Measurements from ENCODE around the gene STK32C. TPM values are rescaled to one million over a fixed set of nuclear protein-coding genes. Genes with fewer than 3 reads are reported as not detected.
A peak's percentile ranks its signal among the peaks of the same experiment; 100 is the strongest.

Gene STK32C
- total RNA-seq, 1 experiment from 2014 or later, result 9.3 TPM

DNA sequence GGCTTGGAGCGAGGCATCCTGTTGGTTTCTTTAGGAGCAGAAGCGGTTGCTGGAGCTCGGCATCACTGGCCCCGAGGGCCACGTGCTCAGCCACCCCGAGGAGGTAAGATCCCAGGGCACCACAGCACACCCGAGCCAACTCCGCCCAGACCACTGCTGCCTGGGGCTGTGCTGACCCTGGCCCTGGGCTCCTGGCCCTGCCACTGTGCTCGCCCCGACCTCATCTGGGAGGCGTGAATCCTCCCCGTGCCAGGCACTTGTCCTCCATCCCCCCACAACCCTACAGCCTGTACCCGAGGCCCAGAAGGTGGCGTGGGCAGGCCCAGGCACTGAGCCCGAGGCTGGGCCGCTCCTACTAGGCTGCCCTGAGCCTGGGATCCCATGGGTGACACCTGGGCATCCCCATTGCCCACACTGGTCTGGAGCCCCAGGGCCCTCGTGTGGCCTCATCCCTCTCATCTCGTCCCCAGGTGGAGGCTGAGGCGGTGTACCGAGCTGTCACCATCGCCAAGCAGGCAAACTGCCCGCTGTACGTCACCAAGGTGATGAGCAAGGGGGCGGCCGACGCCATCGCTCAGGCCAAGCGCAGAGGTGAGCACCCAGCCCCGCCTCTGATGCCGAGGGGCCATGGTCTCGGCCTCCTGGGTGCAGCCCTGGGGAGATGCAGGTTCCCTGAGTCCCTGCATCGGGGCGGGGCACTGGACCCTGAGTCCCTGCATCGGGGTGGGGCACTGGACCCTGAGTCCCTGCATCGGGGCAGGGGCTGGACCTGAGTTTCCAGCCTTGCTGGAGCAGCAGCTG is 109.2 kb downstream of the STK32C start:
- no peak for DNase-seq (ENCODE audit: low read depth)

DNA sequence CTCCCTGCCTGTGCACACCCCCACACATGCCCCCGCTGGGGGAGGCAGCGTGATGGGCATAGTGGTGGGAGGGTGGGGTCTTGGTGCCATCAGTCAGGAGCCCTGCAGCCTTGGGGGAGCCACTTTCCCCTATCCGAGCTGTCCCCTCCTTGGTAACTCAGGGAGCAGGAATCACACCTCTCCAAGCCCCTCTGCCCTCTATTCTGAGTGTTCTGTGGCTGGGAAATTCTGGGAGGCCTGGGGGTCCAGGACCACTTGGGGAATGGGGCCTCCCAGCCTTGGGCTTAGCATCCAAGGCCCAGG is 109.7 kb downstream of the STK32C start:
- DNase-seq (ENCODE audit: low read depth), result no peak

DNA sequence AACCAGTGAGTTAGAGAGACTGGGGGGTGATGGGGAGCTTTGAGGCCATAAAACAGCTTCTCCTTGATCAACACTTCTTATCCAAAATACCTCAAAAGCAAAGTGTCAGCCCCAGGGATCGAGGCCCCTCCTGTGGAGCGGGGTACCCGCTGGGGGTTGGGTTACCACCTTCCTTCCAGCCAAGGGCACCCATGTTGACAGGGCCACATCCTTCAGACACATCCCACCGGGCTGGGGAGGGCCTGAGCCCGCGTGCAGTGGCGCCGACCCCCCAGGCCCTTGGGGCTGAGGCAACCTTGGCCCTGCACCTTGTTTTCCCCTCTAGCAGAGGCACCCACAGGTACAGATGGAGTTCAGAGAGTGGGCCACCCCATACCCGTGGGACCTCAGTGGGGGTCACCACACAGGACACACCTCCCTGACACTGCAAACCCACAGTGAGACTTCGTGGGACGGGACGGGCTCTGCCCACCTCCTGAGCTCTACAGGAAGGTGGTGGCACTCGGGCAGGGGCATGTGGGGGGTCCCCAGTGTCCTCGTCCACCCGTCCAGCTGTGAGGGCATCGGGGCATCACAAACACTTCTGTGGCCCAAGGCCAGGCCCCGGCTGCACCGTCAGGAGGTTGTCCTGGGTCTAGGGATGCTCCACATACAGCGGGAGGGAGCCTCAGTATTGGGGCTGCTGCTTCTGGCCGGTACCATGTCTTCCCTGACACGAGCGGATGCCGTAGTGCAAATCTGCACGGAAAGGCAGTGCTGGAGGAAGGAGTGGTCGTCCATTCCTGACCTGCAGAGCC is 110.3 kb downstream of the STK32C start:
- DNase-seq (ENCODE audit: low read depth), result no peak

DNA sequence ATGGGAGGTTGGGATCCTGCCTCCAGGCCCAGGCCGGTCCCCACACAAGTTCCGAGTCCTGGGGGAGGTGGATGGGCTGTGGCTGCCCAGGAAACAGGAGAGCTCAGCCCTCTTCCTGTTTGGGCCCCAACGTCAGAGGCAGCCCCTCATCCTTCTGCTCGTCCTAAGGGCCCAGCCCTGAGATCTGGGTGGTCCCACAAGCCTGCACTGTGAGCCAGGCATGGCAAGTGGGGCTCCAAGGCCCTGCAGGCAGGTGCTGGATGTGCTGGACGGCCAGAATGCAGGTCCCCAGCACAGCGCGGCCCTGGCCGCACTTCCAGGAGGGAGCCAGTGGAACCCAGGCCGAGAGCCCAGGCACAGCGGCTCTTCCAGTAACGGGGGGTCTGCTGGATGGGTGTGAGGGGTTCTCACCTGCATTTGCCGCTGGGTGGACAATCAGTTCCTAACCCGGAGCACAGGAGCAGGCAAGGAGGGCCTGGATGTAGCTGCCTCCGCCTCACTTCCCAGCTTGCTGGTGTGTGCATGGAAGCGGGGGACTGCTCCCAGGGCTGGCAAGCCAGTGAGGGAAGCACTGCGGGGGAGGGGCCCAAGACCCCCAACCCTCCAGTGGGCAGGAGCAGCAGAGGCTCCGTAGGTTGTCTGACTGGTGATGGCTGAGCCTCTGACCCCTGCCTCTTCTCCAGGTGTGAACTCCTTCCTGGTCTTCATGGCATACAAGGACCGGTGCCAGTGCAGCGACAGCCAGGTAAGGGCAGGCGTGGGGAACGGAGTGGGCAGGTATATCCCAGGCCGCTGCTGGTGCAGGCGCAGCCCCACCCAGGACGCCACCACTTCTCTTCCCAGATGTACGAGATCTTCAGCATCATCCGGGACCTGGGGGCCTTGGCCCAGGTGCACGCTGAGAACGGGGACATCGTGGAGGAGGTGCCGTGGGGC is 111.3 kb downstream of the STK32C start:
- no peak for DNase-seq (ENCODE audit: low read depth)

DNA sequence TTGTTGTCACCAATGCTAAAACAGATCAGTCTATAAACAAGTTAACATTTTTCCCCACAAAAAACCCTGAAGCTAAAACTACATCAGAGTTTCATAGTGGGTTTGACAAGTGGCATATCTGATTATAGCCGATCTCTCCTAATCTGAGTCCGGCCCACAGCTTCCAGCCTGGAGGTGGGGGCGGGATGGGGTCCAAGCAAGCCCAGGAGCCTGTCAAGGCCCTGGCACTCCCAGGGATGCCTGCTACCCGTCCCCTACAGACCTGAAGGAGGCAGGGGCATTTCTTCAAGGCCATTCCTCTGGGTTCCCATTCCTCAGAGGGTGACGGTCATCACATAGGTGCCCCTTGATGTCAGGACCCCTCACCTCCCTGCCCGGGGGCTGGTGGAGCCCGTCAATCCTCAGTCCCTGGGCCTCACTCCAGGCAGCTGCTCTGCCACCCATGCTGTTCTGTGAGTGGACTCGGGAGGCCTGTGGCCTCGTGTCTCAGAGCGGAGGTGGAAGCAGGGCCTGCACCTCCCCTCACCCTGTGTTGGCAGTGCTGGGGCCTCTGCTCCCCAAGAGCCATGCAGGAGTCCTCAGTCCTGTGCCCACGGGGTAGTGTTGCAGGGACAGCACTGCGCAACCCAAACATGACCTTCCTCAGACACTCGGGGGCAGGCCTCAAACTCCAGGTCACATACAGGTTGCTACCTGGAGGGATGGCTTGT is 112.2 kb downstream of the STK32C start:
- DNase-seq (ENCODE audit: low read depth), result no peak

DNA sequence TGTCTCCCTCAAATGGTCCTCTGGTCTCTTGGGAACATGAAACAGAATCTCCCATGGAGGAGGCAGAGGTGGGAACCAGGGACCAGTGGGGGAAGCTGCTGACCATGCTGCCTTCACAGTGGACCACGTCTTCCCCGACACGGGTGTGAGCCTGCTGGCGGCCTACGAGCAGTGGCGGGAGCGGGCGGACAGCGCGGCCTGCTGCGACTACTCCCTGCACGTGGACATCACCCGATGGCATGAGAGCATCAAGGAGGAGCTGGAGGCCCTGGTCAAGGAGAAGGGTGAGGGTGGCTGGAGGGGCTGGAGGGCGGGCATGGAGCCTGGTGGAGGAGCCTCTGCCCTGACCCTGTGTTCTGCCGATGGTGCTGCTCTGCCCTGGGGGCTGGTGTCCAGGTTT is 113.0 kb downstream of the STK32C start:
- DNase-seq (ENCODE audit: low read depth), result no peak

DNA sequence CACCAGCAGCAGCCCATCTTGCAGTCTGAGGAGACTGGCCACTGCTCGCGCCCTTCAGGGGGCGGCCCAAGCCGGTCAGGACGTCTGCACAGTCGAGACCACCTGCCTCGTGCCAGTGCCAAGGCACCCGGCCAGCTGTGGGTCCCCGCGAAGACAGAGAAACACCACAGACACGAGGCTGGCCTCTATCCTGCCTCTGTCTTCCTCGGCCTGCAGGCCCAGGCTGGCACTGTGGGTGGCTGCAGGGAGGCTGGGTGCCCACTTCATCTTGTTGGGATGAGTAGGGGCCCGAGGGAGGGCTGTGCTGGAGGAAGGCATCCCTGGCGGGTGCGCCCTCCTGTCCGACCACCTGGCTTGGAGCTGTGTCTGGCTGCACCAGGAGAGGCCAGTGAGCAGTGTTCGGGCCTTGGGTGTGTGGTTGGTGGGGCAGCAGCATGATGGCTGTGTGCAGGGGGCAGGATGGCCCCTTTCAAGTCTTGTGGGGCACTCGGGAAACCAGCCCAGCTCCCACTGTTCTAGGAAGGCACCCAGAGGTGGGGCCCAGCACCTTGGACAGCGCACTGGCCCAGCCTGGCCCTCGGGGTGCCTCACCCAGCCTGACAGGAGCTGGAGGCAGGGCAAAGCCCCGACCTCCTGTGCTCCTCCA is 113.7 kb downstream of the STK32C start:
- no peak for DNase-seq (ENCODE audit: low read depth)

DNA sequence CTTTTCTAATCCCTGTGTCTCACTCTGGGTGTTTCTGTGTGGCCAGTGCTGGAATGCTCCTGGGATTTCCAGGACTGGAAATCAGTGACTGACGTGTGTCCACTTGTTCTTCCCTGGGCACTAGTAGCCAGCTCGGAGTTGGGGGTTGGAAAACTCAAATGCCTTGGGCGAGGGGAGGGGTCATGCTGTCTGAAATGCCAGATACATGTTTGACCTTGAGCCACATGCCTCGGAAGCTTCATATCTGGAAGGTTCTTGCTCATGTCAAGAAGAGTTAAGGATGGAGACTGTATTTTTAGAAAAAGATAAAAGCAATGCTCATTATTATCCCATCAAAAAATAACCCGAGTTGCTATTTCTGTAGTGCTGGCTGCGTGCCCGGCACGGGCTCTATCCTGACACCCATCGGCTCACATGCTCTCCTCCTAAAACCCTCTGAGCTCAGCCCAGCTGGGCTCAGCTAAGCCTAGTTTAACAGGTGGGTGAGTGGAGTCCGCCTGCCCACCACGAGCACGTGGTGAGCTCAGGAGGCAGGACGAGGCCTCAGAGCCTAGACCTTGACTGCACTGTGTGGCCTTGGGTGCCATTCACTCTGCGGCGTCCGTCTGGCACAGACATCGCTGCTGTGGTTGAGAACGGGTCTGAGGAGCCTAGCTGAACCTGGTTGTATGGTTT is 114.6 kb downstream of the STK32C start:
- no peak for DNase-seq (ENCODE audit: low read depth)

DNA sequence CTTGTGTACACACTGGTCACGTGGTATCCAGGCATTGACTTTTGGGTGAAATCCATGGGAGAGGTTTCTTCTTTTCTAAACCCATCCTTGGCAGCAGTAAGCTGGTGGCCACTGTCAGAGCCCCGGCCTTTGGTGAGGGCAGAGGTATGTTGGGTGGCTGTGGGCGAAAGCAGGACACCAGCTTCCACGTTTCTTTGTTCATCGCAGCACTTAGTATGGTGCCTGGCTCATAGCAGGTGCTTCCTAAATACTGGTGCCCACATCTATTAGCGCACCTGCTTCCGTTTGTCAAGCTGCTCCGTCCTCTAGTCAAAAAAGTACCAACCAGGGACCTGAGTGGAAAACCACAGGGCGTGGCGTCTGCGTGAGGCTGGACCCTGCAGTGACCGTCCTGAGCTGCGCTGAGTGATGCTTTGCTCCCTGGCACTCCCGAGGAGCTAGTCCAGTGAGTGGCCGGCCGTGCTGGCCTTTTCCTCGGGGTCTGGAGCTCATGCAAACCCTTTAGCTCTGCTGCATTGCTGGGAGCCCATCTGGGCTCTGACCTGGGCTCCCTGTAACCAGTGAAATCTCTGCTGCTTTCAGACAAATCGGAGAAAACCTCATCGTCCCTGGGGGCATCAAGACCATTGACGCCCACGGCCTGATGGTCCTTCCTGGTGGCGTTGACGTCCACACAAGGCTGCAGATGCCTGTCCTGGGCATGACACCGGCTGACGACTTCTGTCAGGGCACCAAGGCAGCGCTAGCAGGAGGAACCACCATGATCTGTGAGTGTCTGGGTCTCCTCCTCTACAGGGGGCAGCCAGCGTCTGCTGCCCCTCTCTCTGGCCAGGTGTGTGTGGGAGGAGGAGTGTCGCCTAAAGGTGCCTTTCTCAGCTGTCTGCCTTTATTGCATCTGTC is 115.4 kb downstream of the STK32C start:
- no peak for DNase-seq (ENCODE audit: low read depth)

DNA sequence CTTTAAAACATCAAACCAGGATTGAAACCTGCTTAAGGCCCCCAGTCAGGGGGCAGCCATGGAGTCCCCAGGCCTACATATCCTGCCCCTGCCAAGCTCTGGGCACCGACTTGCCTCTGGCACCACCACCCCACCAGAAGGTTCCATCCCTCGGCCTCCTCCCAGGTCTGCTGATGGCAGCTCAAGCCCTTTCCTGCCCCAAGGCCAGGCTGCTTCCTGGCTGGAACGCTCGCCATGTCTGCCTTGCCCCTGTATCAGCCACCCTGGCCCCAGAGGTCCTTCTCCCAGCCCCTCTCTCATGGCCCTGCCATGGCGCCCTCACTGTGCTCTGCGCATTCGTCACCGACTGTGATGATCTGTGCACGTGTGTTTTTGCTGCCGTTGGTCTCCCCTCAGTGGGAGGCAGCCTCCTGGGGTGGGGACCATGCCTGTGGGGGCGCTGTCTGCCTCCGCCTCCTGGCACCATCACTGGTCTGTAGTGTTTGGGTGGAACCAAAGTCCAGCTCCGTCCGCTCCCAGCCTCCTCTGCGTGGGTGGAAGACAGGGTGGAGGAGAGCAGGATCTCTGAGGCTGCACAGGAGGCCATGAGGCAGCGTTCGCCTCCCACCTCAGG is 117.8 kb downstream of the STK32C start:
- DNase-seq (ENCODE audit: low read depth), result no peak

DNA sequence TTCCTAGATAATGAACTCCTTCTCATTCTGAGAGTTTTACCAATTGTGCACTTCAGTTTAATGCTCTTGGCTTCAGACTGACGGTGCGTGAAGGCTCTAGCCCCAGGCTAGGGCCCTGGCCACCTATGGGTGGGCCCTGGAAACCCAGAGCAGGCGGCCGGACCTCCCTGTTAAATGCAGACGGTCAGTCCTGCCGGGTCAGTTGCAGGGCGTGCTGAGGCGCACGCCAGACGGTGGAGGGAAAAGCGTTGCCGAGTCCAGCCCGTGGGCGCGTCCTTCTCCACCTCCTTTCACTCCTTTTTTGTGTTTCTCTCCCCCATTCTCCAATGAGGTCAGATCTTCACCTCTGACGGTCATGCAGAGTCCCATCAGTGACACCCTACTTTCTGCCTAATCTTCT is 118.7 kb downstream of the STK32C start:
- no peak for DNase-seq (ENCODE audit: low read depth)

DNA sequence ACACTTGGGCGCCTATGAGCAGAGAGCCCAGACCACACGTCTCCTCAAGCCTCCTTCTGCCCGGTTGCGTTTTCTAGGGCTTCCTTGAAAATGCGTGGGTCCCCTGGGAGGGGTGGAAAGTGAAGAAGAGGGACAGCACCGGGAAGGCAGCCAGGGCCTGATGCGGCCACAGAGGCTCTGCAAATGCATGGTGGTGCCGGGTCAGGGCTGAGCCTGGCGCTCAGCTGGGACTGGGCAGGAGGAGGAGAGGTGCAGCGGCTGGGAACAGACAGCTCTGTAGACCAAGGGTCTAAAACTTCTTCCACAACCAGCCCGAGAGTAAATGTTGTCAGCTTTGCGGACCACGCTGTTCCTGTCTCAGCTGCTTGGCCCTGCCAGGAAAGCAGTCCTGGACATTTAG is 119.4 kb downstream of the STK32C start:
- DNase-seq (ENCODE audit: low read depth), result no peak

DNA sequence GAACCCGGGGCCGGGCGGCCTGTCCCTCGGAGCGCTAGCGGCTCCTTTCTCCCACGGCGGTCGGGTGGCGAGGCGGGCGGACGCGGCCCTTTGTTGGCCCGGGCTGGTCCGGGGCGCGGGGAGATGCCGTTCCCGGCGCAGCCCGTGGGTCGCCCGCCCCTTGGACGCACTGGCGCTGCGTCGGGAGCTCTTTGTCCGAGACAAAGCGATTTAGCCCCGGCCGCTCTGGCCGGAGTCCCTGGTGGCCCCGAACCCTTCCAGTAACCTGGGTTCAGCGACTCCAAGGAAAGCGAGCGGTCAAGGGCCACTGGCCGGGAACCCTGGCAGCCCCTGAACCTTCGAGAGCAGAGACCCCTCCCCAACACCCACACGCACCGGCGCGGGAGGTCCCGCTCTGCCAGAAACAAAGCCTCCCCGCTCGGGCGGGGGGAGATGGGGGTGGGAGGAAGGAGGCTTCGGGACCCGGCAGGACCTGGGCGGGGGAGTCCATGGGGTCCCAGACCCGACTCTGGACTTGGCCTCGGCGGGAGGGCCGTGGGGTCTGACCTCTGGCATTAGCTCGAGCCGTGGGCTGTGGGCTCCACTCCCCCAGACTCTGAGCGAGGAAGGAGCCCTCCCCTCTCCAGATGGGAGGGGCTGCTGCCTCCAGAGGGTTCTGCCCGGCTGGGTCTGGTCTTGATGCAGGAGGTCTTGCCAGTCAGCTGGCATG is 120.2 kb downstream of the STK32C start:
- DNase-seq (ENCODE audit: low read depth), result no peak

DNA sequence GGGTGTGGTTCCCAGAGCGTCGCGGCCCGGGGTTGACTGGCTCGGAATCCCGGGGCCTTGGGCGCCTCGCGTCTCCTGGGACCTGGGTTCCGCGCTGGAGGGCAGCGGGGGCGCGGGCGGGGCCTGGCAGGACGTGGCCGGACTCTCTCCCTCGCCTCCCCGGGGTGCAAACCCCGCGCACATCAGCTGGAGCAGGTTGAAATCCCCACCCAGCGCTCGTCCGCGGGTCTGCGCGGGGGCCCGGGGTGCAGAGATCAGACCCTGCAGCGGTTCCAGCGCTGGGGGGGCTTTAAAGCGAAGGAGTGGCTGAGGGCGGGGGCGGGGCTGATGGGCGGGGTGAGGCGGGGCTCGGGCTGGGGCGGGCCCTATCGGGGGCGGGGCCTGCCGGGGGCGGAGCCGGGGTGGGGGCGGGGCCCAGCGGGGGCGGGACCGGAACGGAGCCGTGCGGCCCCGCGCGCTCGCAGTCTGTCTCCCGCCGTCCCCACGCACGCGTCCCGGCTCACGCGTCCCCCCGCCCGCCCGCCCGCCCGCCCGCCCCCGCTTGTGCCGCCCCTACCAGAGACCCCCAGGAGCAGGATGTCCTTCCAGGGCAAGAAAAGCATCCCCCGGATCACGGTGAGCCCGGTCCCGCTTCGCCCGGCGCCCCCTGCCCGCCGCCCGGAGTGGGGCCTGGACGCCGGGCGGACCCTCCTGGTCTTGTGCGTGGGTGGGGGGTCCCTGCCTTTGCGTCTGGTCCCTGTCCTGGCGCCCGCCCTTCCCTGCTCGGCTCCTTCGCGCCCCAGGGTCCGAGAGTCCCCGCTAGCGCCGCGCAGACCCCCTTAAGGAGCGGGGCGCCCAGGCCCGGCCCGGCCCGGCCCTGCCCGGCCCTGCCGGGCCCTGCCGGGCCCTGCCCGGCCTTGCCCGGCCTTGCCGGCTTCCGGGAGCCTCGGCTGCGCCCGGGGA is 121.0 kb downstream of the STK32C start, which contains the start of gene DPYSL4:
TSS of gene DPYSL4 (plus strand) at position 461 of the 942 bp plus-strand sequence. CDS start at position 577, 116 bp downstream.
- DNase-seq (ENCODE audit: low read depth), result peak; percentile 40

DNA sequence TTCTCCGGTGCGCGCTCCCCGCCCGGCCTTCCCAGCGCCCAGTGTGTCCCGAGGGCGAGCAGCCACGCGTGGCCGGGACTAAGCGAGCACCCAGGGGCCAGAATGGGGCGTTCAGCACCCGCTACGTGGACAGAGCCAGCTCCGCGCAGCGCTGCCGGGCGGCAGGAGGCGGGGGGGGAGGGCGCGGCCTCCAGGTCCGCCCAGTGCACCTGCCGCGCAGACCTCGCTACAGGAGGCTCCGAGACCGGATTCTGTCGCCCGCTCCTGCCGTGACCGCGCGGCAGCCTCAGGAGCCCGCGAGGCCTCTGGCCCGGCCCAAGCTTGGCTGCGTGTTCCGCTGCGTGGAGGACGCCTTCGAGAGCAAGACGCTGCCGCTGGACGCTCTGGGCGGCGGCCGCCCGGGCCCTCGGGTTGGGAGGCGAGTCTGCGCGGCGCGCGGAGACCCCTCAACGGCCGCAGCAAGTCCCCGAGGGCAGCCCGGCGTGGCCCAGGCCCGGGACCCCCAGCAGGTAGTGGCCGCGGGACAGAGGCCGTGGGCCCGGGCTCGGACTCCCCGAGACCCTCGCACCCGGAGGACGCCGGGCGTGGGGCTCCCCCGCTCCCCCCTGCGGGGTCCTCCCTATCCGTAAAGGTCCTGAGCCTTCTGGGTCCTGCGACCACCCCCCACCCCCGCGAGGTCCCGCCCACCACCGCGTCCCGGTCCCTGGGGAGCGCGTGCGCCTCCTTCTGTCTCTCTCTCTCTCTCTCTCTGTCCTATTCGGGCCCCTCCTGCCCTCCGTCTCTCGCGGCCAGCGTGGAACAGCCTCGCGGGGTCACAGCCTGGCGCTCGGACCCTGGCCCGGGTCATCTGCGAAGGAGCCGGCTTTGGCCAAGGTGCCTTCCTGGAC is 121.9 kb downstream of the STK32C start:
- DNase-seq (ENCODE audit: low read depth), result peak; percentile 49
